ENCODE measurements around the gene CDH4.

CDH4 gene

GRCh38 chr20:61349447-61350165 lies 97.5 kb downstream of the CDH4 start:
- Histone ChIP-seq H3K36me3 (ENCODE audit: control insufficient read depth in 5 of 5, insufficient read depth in 5 of 5, low read length in 5 of 5) (no peaks in the 10 kb centered on the region), H3K9me3 (ENCODE audit: control insufficient read depth in 5 of 5, low read length in 5 of 5) (no peaks in the 10 kb centered on the region), H3K9ac (ENCODE audit: low read length in 5 of 5) (no peak overlapping the region), H3K27ac (ENCODE audit: low read depth, low read length) (no peak overlapping the region), H3K4me1 (ENCODE audit: control insufficient read depth in 5 of 5, insufficient read depth in 5 of 5, low read length in 5 of 5) (peaks cover 0 to 4% (median 0%) of the 10 kb centered on the region in 5 donors), H3K27me3 (ENCODE audit: control insufficient read depth in 5 of 5, insufficient read depth in 4 of 5, low read length in 5 of 5) (peaks cover 10 to 51% (median 37%) of the 10 kb centered on the region in 5 donors), H3K4me3 (ENCODE audit: low read depth in 1 of 5, low read length in 5 of 5) (no peak overlapping the region)

- Histone ChIP-seq H3K4me3 (ENCODE audit: low read depth in 1 of 5, low read length in 5 of 5) (no peak overlapping the region), H3K9ac (ENCODE audit: low read length in 5 of 5) (no peak overlapping the region), H3K9me3 (ENCODE audit: control insufficient read depth in 5 of 5, low read length in 5 of 5) (no peaks in the 10 kb centered on the region), H3K27ac (ENCODE audit: low read depth, low read length) (no peak overlapping the region), H3K27me3 (ENCODE audit: control insufficient read depth in 5 of 5, insufficient read depth in 4 of 5, low read length in 5 of 5) (peaks cover 10 to 45% (median 30%) of the 10 kb centered on the region in 5 donors), H3K36me3 (ENCODE audit: control insufficient read depth in 5 of 5, insufficient read depth in 5 of 5, low read length in 5 of 5) (no peaks in the 10 kb centered on the region), H3K4me1 (ENCODE audit: control insufficient read depth in 5 of 5, insufficient read depth in 5 of 5, low read length in 5 of 5) (peaks cover 0 to 4% (median 0%) of the 10 kb centered on the region in 5 donors)
These were observed 98.6 kb downstream of the CDH4 start for GRCh38 chr20:61350500-61351250.

- Histone ChIP-seq H3K9me3 (ENCODE audit: control insufficient read depth in 5 of 5, low read length in 5 of 5) (no peaks in the 10 kb centered on the region), H3K9ac (ENCODE audit: low read length in 5 of 5) (no peak overlapping the region), H3K4me3 (ENCODE audit: low read depth in 1 of 5, low read length in 5 of 5) (no peak overlapping the region), H3K27ac (ENCODE audit: low read depth, low read length) (no peak overlapping the region), H3K36me3 (ENCODE audit: control insufficient read depth in 5 of 5, insufficient read depth in 5 of 5, low read length in 5 of 5) (no peaks in the 10 kb centered on the region), H3K27me3 (ENCODE audit: control insufficient read depth in 5 of 5, insufficient read depth in 4 of 5, low read length in 5 of 5) (peaks cover 5 to 37% (median 27%) of the 10 kb centered on the region in 5 donors), H3K4me1 (ENCODE audit: control insufficient read depth in 5 of 5, insufficient read depth in 5 of 5, low read length in 5 of 5) (peaks cover 0 to 4% (median 0%) of the 10 kb centered on the region in 5 donors)
These were observed 100.5 kb downstream of the CDH4 start for GRCh38 chr20:61352346-61353260.

GRCh38 chr20:61353261-61354000 lies 101.4 kb downstream of the CDH4 start:
- peaks cover 0 to 4% (median 0%) of the 10 kb centered on the region in 5 donors for H3K4me1 ChIP-seq (ENCODE audit: control insufficient read depth in 5 of 5, insufficient read depth in 5 of 5, low read length in 5 of 5)
- H3K9ac ChIP-seq (ENCODE audit: low read length in 5 of 5) = no peak overlapping the region
- H3K9me3 ChIP-seq (ENCODE audit: control insufficient read depth in 5 of 5, low read length in 5 of 5) = no peaks in the 10 kb centered on the region
- H3K27me3 ChIP-seq (ENCODE audit: control insufficient read depth in 5 of 5, insufficient read depth in 4 of 5, low read length in 5 of 5) = peaks cover 5 to 40% (median 32%) of the 10 kb centered on the region in 5 donors
- no peaks in the 10 kb centered on the region for H3K36me3 ChIP-seq (ENCODE audit: control insufficient read depth in 5 of 5, insufficient read depth in 5 of 5, low read length in 5 of 5)
- no peak overlapping the region for H3K4me3 ChIP-seq (ENCODE audit: low read depth in 1 of 5, low read length in 5 of 5)
- H3K27ac ChIP-seq (ENCODE audit: low read depth, low read length) = no peak overlapping the region

- H3K4me1 ChIP-seq (ENCODE audit: control insufficient read depth in 5 of 5, insufficient read depth in 5 of 5, low read length in 5 of 5) = peaks cover 0 to 4% (median 0%) of the 10 kb centered on the region in 5 donors
These were observed 101.9 kb downstream of the CDH4 start for GRCh38 chr20:61354001-61354390.

GRCh38 chr20:61354501-61354900 lies 102.4 kb downstream of the CDH4 start:
- Histone ChIP-seq H3K27ac (ENCODE audit: low read depth, low read length) (no peak overlapping the region), H3K27me3 (ENCODE audit: control insufficient read depth in 5 of 5, insufficient read depth in 4 of 5, low read length in 5 of 5) (peaks cover 5 to 46% (median 28%) of the 10 kb centered on the region in 5 donors), H3K9ac (ENCODE audit: low read length in 5 of 5) (no peak overlapping the region), H3K9me3 (ENCODE audit: control insufficient read depth in 5 of 5, low read length in 5 of 5) (no peaks in the 10 kb centered on the region), H3K4me3 (ENCODE audit: low read depth in 1 of 5, low read length in 5 of 5) (no peak overlapping the region), H3K36me3 (ENCODE audit: control insufficient read depth in 5 of 5, insufficient read depth in 5 of 5, low read length in 5 of 5) (no peaks in the 10 kb centered on the region), H3K4me1 (ENCODE audit: control insufficient read depth in 5 of 5, insufficient read depth in 5 of 5, low read length in 5 of 5) (peaks cover 0 to 4% (median 0%) of the 10 kb centered on the region in 5 donors)

More at GRCh38 chr20:61354001-61354390, 101.9 kb downstream of the CDH4 start:
- H3K27ac ChIP-seq (ENCODE audit: low read depth, low read length) = no peak overlapping the region
- H3K9me3 ChIP-seq (ENCODE audit: control insufficient read depth in 5 of 5, low read length in 5 of 5) = no peaks in the 10 kb centered on the region
- H3K4me3 ChIP-seq (ENCODE audit: low read depth in 1 of 5, low read length in 5 of 5) = no peak overlapping the region
- no peak overlapping the region for H3K9ac ChIP-seq (ENCODE audit: low read length in 5 of 5)
- peaks cover 5 to 46% (median 31%) of the 10 kb centered on the region in 5 donors for H3K27me3 ChIP-seq (ENCODE audit: control insufficient read depth in 5 of 5, insufficient read depth in 4 of 5, low read length in 5 of 5)
- no peaks in the 10 kb centered on the region for H3K36me3 ChIP-seq (ENCODE audit: control insufficient read depth in 5 of 5, insufficient read depth in 5 of 5, low read length in 5 of 5)

GRCh38 chr20:61354901-61355495 lies 102.9 kb downstream of the CDH4 start:
- Histone ChIP-seq H3K4me3 (ENCODE audit: low read depth in 1 of 5, low read length in 5 of 5) (no peak overlapping the region), H3K4me1 (ENCODE audit: control insufficient read depth in 5 of 5, insufficient read depth in 5 of 5, low read length in 5 of 5) (peaks cover 0 to 4% (median 0%) of the 10 kb centered on the region in 5 donors), H3K9me3 (ENCODE audit: control insufficient read depth in 5 of 5, low read length in 5 of 5) (no peaks in the 10 kb centered on the region), H3K27ac (ENCODE audit: low read depth, low read length) (no peak overlapping the region), H3K9ac (ENCODE audit: low read length in 5 of 5) (no peak overlapping the region), H3K27me3 (ENCODE audit: control insufficient read depth in 5 of 5, insufficient read depth in 4 of 5, low read length in 5 of 5) (peaks cover 5 to 43% (median 28%) of the 10 kb centered on the region in 5 donors), H3K36me3 (ENCODE audit: control insufficient read depth in 5 of 5, insufficient read depth in 5 of 5, low read length in 5 of 5) (no peaks in the 10 kb centered on the region)

- no peak overlapping the region for H3K4me3 ChIP-seq (ENCODE audit: low read depth in 1 of 5, low read length in 5 of 5)
- peaks cover 5 to 43% (median 27%) of the 10 kb centered on the region in 5 donors for H3K27me3 ChIP-seq (ENCODE audit: control insufficient read depth in 5 of 5, insufficient read depth in 4 of 5, low read length in 5 of 5)
- no peak overlapping the region for H3K27ac ChIP-seq (ENCODE audit: low read depth, low read length)
- no peak overlapping the region for H3K9ac ChIP-seq (ENCODE audit: low read length in 5 of 5)
- H3K36me3 ChIP-seq (ENCODE audit: control insufficient read depth in 5 of 5, insufficient read depth in 5 of 5, low read length in 5 of 5) = no peaks in the 10 kb centered on the region
- peaks cover 0 to 4% (median 0%) of the 10 kb centered on the region in 5 donors for H3K4me1 ChIP-seq (ENCODE audit: control insufficient read depth in 5 of 5, insufficient read depth in 5 of 5, low read length in 5 of 5)
- H3K9me3 ChIP-seq (ENCODE audit: control insufficient read depth in 5 of 5, low read length in 5 of 5) = no peaks in the 10 kb centered on the region
These were observed 103.5 kb downstream of the CDH4 start for GRCh38 chr20:61355585-61355984.

GRCh38 chr20:61356196-61356595 lies 104.1 kb downstream of the CDH4 start:
- H3K27me3 ChIP-seq (ENCODE audit: control insufficient read depth in 5 of 5, insufficient read depth in 4 of 5, low read length in 5 of 5) = peaks cover 5 to 43% (median 22%) of the 10 kb centered on the region in 5 donors
- no peak overlapping the region for H3K9ac ChIP-seq (ENCODE audit: low read length in 5 of 5)
- H3K9me3 ChIP-seq (ENCODE audit: control insufficient read depth in 5 of 5, low read length in 5 of 5) = no peaks in the 10 kb centered on the region
- H3K4me3 ChIP-seq (ENCODE audit: low read depth in 1 of 5, low read length in 5 of 5) = no peak overlapping the region
- no peak overlapping the region for H3K27ac ChIP-seq (ENCODE audit: low read depth, low read length)
- H3K4me1 ChIP-seq (ENCODE audit: control insufficient read depth in 5 of 5, insufficient read depth in 5 of 5, low read length in 5 of 5) = peaks cover 0 to 4% (median 0%) of the 10 kb centered on the region in 5 donors
- H3K36me3 ChIP-seq (ENCODE audit: control insufficient read depth in 5 of 5, insufficient read depth in 5 of 5, low read length in 5 of 5) = no peaks in the 10 kb centered on the region

All from subcutaneous abdominal adipose tissue (tissue), 5 donors.